ENCODE measurements around the gene CERS5. TPM values are rescaled to one million over a fixed set of nuclear protein-coding genes. Genes with fewer than 3 reads are reported as not detected.

The CERS5 gene
- total and polyA plus RNA-seq, 12 donors = 8.3 to 51.7 (median 11.8) TPM

DNA sequence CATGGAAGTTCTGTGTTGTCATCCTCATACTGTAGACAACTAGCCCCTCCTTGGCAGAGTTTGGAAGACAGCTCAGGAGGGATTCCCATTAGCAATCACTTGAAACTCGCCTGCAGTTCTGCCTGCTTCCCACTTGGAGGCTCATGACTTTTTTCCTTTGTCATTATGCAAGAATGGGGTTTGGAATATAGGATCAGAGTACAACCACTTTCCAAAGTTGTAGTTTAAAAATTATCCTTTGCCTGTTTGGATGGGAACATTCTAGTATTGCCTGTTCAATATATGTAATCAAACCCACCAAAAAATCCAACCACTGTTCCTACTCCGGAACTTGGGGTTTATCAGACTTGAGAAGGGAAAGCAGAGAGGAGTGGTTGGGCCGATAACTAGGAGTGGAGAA is 65.5 kb downstream of the CERS5 start:
- intact Hi-C loops (cut with DNase I) = no loop called here
- H3K27ac ChIP-seq = no peak overlapping the region

DNA sequence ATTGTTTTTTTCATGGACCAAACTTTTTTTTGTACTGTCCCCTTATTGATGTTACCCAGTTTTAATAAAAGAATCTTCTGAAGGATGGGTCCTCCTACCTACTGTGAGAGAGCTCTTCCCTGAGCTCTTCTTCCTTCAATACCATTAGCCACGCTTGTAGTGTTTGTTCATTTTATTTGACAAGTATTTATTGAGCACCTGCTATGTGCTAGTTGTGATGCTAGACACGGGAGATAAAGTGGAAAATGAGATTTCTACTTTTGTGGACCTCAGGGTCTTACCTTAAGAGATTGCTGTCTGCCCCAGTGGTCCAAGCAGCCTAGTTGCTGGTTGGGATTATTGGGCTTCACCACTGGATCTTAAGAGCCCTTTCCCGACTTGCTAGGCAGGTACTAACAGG is 66.6 kb downstream of the CERS5 start:
- no peak for ATAC-seq
- Histone ChIP-seq H3K36me3 (peaks cover 0 to 66% (median 44%) of the 10 kb centered on the region in 9 donors), H3K9me3 (no peaks in the 10 kb centered on the region), H3K27me3 (no peaks in the 10 kb centered on the region), H3K4me3 (no peak overlapping the region), H3K27ac (peak overlapping the region in 1 of 10 donors; percentile 10), H3K4me1 (peaks cover 4 to 39% (median 24%) of the 10 kb centered on the region in 9 donors)
- intact Hi-C loops (cut with DNase I) = no loop called here
- DNase-seq = no peak
- 89 to 91% methylated on average over 3 of the region's 3 CpGs for WGBS, 2 donors
- TF ChIP-seq, protein P1, sequence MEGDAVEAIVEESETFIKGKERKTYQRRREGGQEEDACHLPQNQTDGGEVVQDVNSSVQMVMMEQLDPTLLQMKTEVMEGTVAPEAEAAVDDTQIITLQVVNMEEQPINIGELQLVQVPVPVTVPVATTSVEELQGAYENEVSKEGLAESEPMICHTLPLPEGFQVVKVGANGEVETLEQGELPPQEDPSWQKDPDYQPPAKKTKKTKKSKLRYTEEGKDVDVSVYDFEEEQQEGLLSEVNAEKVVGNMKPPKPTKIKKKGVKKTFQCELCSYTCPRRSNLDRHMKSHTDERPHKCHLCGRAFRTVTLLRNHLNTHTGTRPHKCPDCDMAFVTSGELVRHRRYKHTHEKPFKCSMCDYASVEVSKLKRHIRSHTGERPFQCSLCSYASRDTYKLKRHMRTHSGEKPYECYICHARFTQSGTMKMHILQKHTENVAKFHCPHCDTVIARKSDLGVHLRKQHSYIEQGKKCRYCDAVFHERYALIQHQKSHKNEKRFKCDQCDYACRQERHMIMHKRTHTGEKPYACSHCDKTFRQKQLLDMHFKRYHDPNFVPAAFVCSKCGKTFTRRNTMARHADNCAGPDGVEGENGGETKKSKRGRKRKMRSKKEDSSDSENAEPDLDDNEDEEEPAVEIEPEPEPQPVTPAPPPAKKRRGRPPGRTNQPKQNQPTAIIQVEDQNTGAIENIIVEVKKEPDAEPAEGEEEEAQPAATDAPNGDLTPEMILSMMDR (IDR thresholded peaks at IDR 0.05) = no peak

More for the DNA sequence above, 65.5 kb downstream of the CERS5 start:
- Histone ChIP-seq H3K4me1 (peaks cover 4 to 39% (median 24%) of the 10 kb centered on the region in 9 donors), H3K36me3 (peaks cover 0 to 55% (median 34%) of the 10 kb centered on the region in 9 donors), H3K4me3 (no peak overlapping the region), H3K9me3 (no peaks in the 10 kb centered on the region), H3K27me3 (no peaks in the 10 kb centered on the region)
- ATAC-seq (no peak), DNase-seq (no peak)
- 78 to 79% methylated on average over 3 of the region's 3 CpGs for WGBS, 2 donors
- TF ChIP-seq, protein P1 (IDR thresholded peaks at IDR 0.05) = peak in 7 of 9 donors; percentile 18 to 47 (median 35)

DNA sequence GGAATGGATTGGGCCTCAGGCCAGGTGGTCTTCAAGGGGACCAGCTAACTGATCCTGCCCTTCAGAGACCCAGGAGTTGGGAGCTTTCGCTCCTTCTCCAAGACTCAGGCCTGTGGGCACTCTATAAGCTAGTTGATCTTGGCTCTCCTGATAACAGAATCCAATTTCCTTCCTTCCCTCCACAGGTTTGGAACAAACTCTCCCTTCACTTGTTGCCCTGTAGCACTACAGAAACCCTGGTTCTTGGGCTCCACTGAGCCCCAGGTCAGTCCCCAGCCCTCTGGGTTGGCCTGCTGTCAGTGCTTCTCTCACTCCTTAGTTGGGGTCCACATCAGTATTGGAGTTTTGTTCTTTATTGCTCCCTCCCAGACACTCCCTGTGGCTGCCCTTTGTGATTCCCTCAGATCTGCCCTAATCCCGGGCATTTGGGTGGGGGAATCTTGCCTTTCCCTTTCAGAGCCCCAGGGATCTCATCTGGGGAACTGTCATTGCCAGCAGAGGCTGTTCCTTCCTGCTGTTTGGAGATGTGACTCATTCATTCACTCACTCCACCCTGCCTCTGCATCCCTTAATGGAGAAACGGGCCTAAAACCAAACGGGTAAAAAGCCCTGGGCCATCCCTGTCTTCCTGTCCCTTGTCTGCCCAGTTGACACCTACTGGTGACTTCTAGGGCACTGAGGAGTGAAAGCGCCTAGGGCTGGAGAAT is 67.7 kb downstream of the CERS5 start:
- H3K27ac ChIP-seq = peak overlapping the region in 2 of 10 donors; percentile 10 to 40
- peaks cover 4 to 29% (median 17%) of the 10 kb centered on the region in 9 donors for H3K4me1 ChIP-seq
- intact Hi-C loops (cut with DNase I) = no loop called here
- no peaks in the 10 kb centered on the region for H3K9me3 ChIP-seq
- H3K36me3 ChIP-seq = peaks cover 4 to 77% (median 56%) of the 10 kb centered on the region in 9 donors
- TF ChIP-seq, protein P1 (IDR thresholded peaks at IDR 0.05) = no peak
- 61 to 74% methylated on average over 5 of the region's 5 CpGs for WGBS, 2 donors
- no peaks in the 10 kb centered on the region for H3K27me3 ChIP-seq
- H3K4me3 ChIP-seq = no peak overlapping the region
- peak in 3 of 8 donors; percentile 19 to 35 (median 32) for ATAC-seq
- DNase-seq = no peak

DNA sequence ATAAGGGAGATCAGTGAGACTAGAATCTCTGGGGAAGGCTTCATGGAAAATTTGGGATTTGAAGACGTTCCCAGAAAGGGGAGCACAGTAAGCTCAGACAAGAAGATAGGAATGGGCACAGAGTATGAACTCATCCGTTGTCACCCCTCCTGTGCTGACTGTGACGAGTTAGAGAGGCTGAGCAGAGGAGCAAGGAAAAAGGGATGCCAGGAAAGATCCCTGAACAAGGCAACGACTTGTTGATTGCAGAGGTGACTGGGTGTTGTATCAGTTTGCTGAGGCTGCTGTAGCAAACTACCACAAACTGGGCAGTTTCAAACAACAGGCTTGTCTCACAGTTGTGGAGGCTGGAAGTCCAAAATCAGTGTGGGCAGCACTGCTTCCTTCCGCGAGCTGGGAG is 69.2 kb downstream of the CERS5 start:
- Histone ChIP-seq H3K36me3 (peaks cover 4 to 92% (median 69%) of the 10 kb centered on the region in 9 donors), H3K4me3 (no peak overlapping the region), H3K9me3 (no peaks in the 10 kb centered on the region), H3K4me1 (peaks cover 0 to 14% (median 4%) of the 10 kb centered on the region in 9 donors), H3K27ac (no peak overlapping the region), H3K27me3 (no peaks in the 10 kb centered on the region)
- TF ChIP-seq, protein P1 (IDR thresholded peaks at IDR 0.05) = no peak
- intact Hi-C loops (cut with DNase I) = no loop called here
- DNase-seq = no peak
- 75 to 82% methylated on average over 6 of the region's 6 CpGs for WGBS, 2 donors
- ATAC-seq = no peak

Data from heart right ventricle (tissue), 16 donors.